HCT116 (cell line): Measurements from ENCODE around the gene ATAD3C. TPM values are rescaled to one million over a fixed set of nuclear protein-coding genes. Genes with fewer than 3 reads are reported as not detected.

Experiments
- ATAC-seq: fragments of 200-7000 bp; cut with Tn5 transposase; 2 replicates; pipeline ENCODE4 v1.9.1; 2020; ENCODE audit warnings: mild to moderate bottlenecking, moderate library complexity
- BruUV-seq: library from RNA; stranded (reverse); fragments of 400-500 nt; replicated peaks from 2 replicates; lab custom pipeline; 2021; lab: Mats Ljungman, UMichigan
- CTCF ChIA-PET: fragments of 300-600 bp; sonication (Branson Sonifier 250); formaldehyde crosslinking; loops from one replicate; lab custom pipeline; 2021; ENCODE audit warnings: antibody characterized with exemption; lab: Charles Lee
- POLR2A ChIA-PET: fragments of 300-600, 350-600 bp; sonication (Branson Sonifier 250); formaldehyde crosslinking; loops from one replicate; lab custom pipeline; 2021; ENCODE audit warnings: antibody characterized with exemption; lab: Charles Lee
- RAD21 ChIA-PET, 2 experiments: fragments of 300-600 bp; sonication (Branson Sonifier 250); formaldehyde crosslinking; loops; one replicate each; lab custom pipeline; 2023; ENCODE audit warnings: low total read pairs in 2 of 2; ENCODE audit not compliant: uncharacterized antibody in 2 of 2, unreplicated experiment in 2 of 2, low non-redundant PET in 1 of 2; lab: Charles Lee
- DNase-seq: peaks from one replicate; pipeline ENCODE4 v3.0.0-alpha.2; 2010; ENCODE audit warnings: low read depth, low spot score
- H2AFZ ChIP-seq: fragments of 200-600 bp; shearing (Covaris generic), sonication (generic); 2 replicates; pipeline ENCODE4 v1.6.1; 2017; ENCODE audit warnings: low read depth, mixed run types, mixed read lengths, antibody characterized with exemption, low read length; ENCODE audit not compliant: poor library complexity, severe bottlenecking
- H3K27ac ChIP-seq: 2 replicates; pipeline ENCODE4 v1.5.1; 2012; ENCODE audit warnings: low read depth, low read length
- H3K27me3 ChIP-seq: fragments of 200-600 bp; sonication (generic); 2 replicates; pipeline ENCODE4 v1.6.1; 2016; ENCODE audit warnings: mixed run types, low read length, mixed read lengths; ENCODE audit not compliant: insufficient read depth
- H3K36me3 ChIP-seq, 2 experiments: fragments of 200-500 bp in 1 of 2; fragments of 200-600 bp in 1 of 2; sonication (Bioruptor generic) in 1 of 2; sonication (generic) in 1 of 2; 2 replicates each; pipeline versions ENCODE4 v1.5.1 to v1.6.1; 2014 to 2016; ENCODE audit warnings: low read length in 2 of 2, inconsistent platforms in 1 of 2, mixed read lengths in 1 of 2, mixed run types in 1 of 2; ENCODE audit not compliant: insufficient read depth in 2 of 2, control insufficient read depth in 1 of 2
- H3K4me1 ChIP-seq, 2 experiments: fragments of 200-600 bp in 1 of 2; sonication (generic) in 1 of 2; 2 replicates each; pipeline versions ENCODE4 v1.5.1 to v1.6.1; 2012 to 2017; ENCODE audit warnings: low read length in 2 of 2, inconsistent platforms in 1 of 2, mild to moderate bottlenecking in 1 of 2, mixed read lengths in 1 of 2, mixed run types in 1 of 2, moderate library complexity in 1 of 2; ENCODE audit not compliant: insufficient read depth in 2 of 2, control insufficient read depth in 1 of 2
- H3K4me2 ChIP-seq: fragments of 200-600 bp; sonication (generic); 2 replicates; pipeline ENCODE4 v1.6.1; 2017; ENCODE audit warnings: mixed run types, low read length, mixed read lengths
- H3K4me3 ChIP-seq, 2 experiments: fragments of 200-600 bp in 1 of 2; sonication (generic) in 1 of 2; replicated peaks in 1 of 2; 2 replicates each; pipeline ENCODE4 v1.5.1; 2011 to 2016; ENCODE audit warnings: low read length in 2 of 2, control low read depth in 1 of 2, low read depth in 1 of 2, mild to moderate bottlenecking in 1 of 2, mixed read lengths in 1 of 2, mixed run types in 1 of 2
- H3K79me2 ChIP-seq: fragments of 200-600 bp; sonication (generic); 2 replicates; pipeline ENCODE4 v1.6.1; 2017; ENCODE audit warnings: mild to moderate bottlenecking, mixed run types, low read length, moderate library complexity, mixed read lengths; ENCODE audit not compliant: insufficient read depth
- H3K9ac ChIP-seq: fragments of 200-600 bp; sonication (generic); 2 replicates; pipeline ENCODE4 v1.6.1; 2016; ENCODE audit warnings: low read length, mixed read lengths
- H3K9me2 ChIP-seq: fragments of 200-600 bp; sonication (generic), shearing (Covaris generic); 2 replicates; pipeline ENCODE4 v1.6.1; 2017; ENCODE audit warnings: mixed run types, mild to moderate bottlenecking, moderate library complexity; ENCODE audit not compliant: insufficient read depth
- H3K9me3 ChIP-seq, 2 experiments: fragments of 200-500 bp in 1 of 2; fragments of 200-600 bp in 1 of 2; sonication (Bioruptor generic) in 1 of 2; sonication (generic) in 1 of 2; 2 replicates each; pipeline ENCODE4 v1.6.1; 2014 to 2017; ENCODE audit warnings: low read length in 2 of 2, mixed read lengths in 2 of 2, inconsistent platforms in 1 of 2, low read depth in 1 of 2, mild to moderate bottlenecking in 1 of 2, mixed run types in 1 of 2, moderate library complexity in 1 of 2; ENCODE audit not compliant: control insufficient read depth in 1 of 2, insufficient read depth in 1 of 2
- H4K20me1 ChIP-seq: fragments of 200-600 bp; sonication (generic), shearing (Covaris generic); 2 replicates; pipeline ENCODE4 v1.6.1; 2017; ENCODE audit warnings: mixed run types, mild to moderate bottlenecking, moderate library complexity; ENCODE audit not compliant: insufficient read depth
- CTCF ChIP-seq, 3 experiments: fragments of 200-600 bp in 1 of 3; sonication (generic) in 1 of 3; IDR thresholded peaks in 2 of 3; conservative IDR thresholded peaks in 1 of 3; 2 replicates each; pipeline ENCODE4 v1.5.1; 2012 to 2017; ENCODE audit warnings: low read depth in 2 of 3, low read length in 2 of 3, antibody characterized with exemption in 1 of 3, borderline replicate concordance in 1 of 3, control low read depth in 1 of 3, mild to moderate bottlenecking in 1 of 3, mixed read lengths in 1 of 3, mixed run types in 1 of 3, moderate library complexity in 1 of 3; ENCODE audit not compliant: insufficient read depth in 1 of 3
- POLR2AphosphoS5 ChIP-seq: IDR thresholded peaks from 2 replicates; pipeline ENCODE4 v1.6.1; 2011; ENCODE audit warnings: mild to moderate bottlenecking, low read depth, low read length, moderate library complexity
- ZFX ChIP-seq: fragments of 450-650 bp; IDR thresholded peaks from 2 replicates; pipeline ENCODE4 v1.6.1; 2017
- intact Hi-C: fragments of 100-400 bp; cut with micrococcal nuclease; formaldehyde crosslinking; loops from 2 replicates; pipeline ENCODE4 v1.10.0; 2022
- total RNA-seq: library from RNA; stranded (reverse); gene quantifications from one replicate; pipeline ENCODE4 v1.2.1, GENCODE V29; 2021; ENCODE audit not compliant: unreplicated experiment

Gene ATAD3C
- total RNA-seq, 1 experiment from 2014 or later, result 0.61 TPM

- H4K20me1 ChIP-seq, result peaks cover 9% of the 10 kb centered on the region; the same call in 1 of the 2 replicates
- peak overlapping the region; percentile 98 for H3K4me2 ChIP-seq
- peak; percentile 1; the same call in 1 of the 2 replicates for ATAC-seq
- CTCF ChIA-PET, result interaction anchor here (1.0 to 1.5 kb wide), 2 partner anchors 25 to 105 kb away, joined by 4 read pairs; partner anchors contain the start of gene AURKAIP1
- intact Hi-C loops, result loop anchor here (1.0 kb wide), 1 partner anchor 56 kb away; no protein-coding TSS in a partner anchor
- TF ChIP-seq CTCF (IDR thresholded peaks at IDR 0.05 in 2 of 3, conservative IDR thresholded peaks at IDR 0.05 in 1 of 3; ENCODE audit: borderline replicate concordance in 1 of 3, insufficient read depth in 1 of 3, low read depth in 2 of 3, low read length in 2 of 3), result no peak
- peak; percentile 51; the same call in 1 of the 2 replicates for TF ChIP-seq POLR2AphosphoS5
- peak; percentile 46; the same call in 1 of the 2 replicates for TF ChIP-seq ZFX
- H3K9me3 ChIP-seq, result no peaks in the 10 kb centered on the region
- peaks cover 22 to 48% of the 10 kb centered on the region in 2 experiments; a peak in 3 of 4 replicates for H3K36me3 ChIP-seq
- RAD21 ChIA-PET, result no interaction called here
- no peak overlapping the region for H2AFZ ChIP-seq
- H3K9me2 ChIP-seq, result no peaks in the 10 kb centered on the region
- H3K79me2 ChIP-seq, result peaks cover 83% of the 10 kb centered on the region
- no peak for DNase-seq
- no peaks in the 10 kb centered on the region for H3K27me3 ChIP-seq
- POLR2A ChIA-PET, result interaction anchor here (1.0 kb wide), 1 partner anchor 33 kb away, joined by 3 read pairs; no protein-coding TSS in a partner anchor
- peak overlapping the region; percentile 96 to 99 for H3K4me3 ChIP-seq
- peak overlapping the region; percentile 86 for H3K27ac ChIP-seq
- peak overlapping the region; percentile 97 for H3K9ac ChIP-seq
- H3K4me1 ChIP-seq, result peaks cover 8 to 46% of the 10 kb centered on the region in 2 experiments; a peak in 3 of 4 replicates
- TSS peak; percentile 69 for BruUV-seq
These were observed 49.5 kb upstream of the ATAD3C start for GRCh38 chr1:1399872-1400575.
